GM19324 (cell line): Measurements from ENCODE around the gene LGALS14.
"Not testable (repeated sequence)": the region's sequence is repeated elsewhere in the genome, so short reads cannot be mapped to it uniquely, and the experiment has no call there.

ENCODE experiments used
- ATAC-seq: cut with Tn5 transposase; IDR thresholded peaks from one replicate; pipeline ENCODE4 v1.9.1; 2021; ENCODE audit warnings: mild to moderate bottlenecking, moderate library complexity; ENCODE audit not compliant: unreplicated experiment, low FRiP score

LGALS14 gene

GRCh38 chr19:39704181-39705044, at the start of gene LGALS14:
Gene LGALS14, plus strand, starts transcription at chr19:39704481. Its CDS starts 48 bp downstream, at chr19:39704529.
- ATAC-seq: no peak

DNA sequence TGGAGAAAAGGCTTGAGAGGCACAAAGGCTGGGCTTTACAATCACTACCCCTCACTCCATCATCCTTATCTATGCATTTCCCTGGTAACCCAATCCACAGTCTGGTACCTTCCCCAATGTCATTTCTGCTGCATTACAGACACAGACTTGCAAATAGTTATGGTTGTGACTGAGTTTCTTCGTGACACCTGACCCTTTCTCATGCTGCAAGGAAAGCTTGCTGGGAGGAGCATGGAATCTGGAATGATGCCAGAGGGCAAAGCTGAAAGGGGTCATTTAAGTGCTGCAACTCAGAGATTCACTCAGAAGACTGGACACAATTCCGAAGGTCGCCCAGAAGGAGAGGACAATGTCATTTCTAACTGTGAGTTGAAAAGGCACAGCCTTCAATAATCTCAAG, 48.7 kb upstream of the LGALS14 start, which contains the start of gene LGALS16:
TSS of gene LGALS16 (plus strand) at position 301 of the 400 bp plus-strand sequence. CDS start at position 350, 49 bp downstream.
- ATAC-seq: no peak

DNA sequence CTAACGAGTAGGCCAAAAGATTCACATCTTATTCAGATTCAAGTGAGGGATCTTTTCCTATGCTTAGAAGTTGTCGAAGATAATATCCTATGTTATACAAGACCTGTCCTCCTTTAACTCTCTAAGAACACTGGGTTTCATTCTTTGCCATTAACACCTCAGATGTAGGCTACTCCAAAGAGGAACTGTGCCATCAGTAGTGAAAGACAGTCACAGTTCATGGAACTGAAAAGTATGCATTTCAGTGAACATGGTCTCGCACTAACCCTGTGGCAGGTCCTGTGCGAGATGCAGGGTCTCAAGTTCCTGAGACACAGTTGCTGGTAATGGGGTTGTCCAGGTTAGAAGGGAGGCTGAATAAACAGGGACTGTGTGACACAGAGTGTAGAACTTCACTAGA, 44.5 kb upstream of the LGALS14 start:
- ATAC-seq: no peak

GRCh38 chr19:39660661-39661060, 43.6 kb upstream of the LGALS14 start:
- ATAC-seq: no peak

GRCh38 chr19:39661565-39661964, 42.7 kb upstream of the LGALS14 start:
- no peak for ATAC-seq

DNA sequence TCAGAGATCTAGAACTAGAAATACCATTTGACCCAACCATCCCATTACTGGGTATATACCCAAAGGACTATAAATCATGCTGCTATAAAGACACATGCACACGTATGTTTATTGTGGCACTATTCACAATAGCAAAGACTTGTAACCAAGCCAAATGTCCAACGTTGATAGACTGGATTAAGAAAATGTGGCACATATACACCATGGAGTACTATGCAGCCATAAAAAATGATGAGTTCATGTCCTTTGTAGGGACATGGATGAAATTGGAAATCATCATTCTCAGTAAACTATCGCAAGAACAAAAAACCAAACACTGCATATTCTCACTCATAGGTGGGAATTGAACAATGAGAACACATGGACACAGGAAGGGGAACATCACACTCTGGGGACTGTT, 34.4 kb upstream of the LGALS14 start:
- not testable (repeated sequence) for ATAC-seq

DNA sequence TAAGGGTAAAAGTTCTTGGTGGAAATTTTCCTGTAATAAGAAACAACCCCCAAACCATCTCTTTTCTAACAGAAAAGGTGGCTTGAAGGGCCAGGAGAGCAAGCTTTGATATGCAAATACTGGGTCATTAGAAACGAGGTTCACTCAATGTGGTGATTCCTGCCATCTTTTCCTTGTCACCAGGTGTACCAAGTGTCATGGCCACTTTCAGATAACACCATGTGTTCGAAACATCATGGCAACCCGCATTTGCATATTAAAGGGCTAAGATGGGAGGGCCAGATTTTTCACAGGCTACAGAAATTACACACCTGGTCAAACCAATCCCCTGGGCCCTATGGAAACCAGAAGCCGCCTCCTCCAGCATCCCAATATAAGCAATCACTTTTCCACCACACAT, 33.3 kb upstream of the LGALS14 start:
- ATAC-seq: no peak

GRCh38 chr19:39671739-39672363, 32.4 kb upstream of the LGALS14 start:
- no peak for ATAC-seq

- no peak for ATAC-seq
Measured at GRCh38 chr19:39672473-39672872, 31.8 kb upstream of the LGALS14 start.

- not testable (repeated sequence) for ATAC-seq
Measured at GRCh38 chr19:39673862-39674261, 30.4 kb upstream of the LGALS14 start.

- ATAC-seq: no peak
Measured at GRCh38 chr19:39676004-39676403, 28.3 kb upstream of the LGALS14 start.

DNA sequence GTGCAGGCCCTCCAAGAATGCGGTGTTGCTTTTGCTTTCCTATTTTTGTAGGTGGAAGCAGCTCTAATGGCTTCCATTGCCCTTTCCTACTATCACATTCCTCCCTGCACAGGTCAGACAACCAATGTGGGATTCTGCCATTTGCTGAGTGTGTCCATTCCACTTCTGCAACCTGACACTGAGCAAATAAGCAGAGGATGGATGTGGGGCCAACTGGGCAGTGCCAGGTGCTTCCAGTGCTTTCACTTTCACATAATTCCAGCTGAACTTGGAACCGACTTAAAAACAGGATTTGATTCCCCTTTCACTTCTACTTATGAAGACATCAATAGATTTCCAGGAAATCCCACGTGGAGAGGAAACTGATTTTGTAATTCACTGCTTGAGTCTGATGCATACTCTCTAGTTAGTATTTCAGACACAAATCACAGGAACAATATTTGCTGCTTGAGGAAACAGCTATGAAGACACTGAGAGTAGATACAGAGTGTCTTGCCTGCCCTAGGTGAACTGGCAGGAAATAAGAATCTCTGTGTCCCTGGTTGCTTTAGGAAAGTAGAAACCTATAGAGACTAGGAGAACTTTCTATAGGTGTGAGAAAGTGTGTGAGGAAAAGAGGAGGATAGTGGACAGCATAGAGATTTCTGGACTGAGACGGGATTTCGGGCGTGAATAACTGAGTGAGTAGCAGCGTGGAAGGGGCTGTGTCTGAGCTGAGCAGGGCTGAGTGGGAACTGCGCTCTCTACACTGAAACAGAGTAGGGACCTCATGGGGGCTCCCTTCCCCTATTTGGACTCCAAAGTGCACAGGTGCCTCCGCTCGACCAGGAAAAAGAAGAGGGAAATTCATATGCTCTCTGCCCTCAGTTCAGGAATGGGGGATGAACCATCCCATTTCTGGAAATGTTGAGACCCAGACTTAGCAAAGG, 26.1 kb upstream of the LGALS14 start:
- ATAC-seq: no peak

- peak; percentile 69 for ATAC-seq
Measured at GRCh38 chr19:39679056-39679790, 25.1 kb upstream of the LGALS14 start.

- ATAC-seq: no peak
Measured at GRCh38 chr19:39679791-39680168, 24.5 kb upstream of the LGALS14 start.

DNA sequence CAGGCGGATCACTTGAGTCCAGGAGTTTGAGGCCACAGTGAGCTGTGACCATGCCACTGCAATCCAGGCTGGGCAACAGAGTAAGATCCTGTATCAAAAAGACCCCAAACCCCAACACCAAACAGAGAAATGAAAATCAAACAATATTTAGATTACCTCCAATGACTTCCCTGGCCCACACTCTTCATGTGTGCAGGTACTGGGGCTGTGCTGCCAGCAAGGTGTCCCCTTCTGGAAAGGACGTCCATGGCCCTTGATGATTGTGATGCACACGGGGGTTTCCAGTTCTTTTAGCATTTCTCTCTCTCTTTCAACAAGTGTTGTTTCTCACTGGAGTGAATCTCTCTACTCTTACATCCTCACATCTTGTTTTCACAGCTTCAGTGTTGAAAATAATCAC, 23.7 kb upstream of the LGALS14 start:
- ATAC-seq: no peak

DNA sequence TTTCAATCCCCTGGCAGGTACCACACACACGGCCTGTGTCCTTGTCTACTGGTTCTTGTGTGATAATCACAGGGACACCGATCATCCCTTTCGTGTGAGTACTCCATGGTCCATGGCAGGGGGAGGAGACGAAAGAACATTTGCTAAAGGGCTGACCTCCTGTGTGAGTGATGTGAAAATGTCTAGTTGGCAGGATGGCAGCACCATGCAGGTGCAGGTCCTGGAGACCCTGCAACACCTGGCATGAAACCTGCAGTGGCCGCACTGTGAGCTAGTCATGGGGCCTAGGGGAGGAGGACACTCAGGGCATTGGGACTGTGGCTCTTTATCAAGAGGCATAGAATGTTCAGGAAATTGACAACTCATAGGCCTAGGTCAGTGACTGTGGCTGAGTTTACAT, 22.9 kb upstream of the LGALS14 start:
- no peak for ATAC-seq

DNA sequence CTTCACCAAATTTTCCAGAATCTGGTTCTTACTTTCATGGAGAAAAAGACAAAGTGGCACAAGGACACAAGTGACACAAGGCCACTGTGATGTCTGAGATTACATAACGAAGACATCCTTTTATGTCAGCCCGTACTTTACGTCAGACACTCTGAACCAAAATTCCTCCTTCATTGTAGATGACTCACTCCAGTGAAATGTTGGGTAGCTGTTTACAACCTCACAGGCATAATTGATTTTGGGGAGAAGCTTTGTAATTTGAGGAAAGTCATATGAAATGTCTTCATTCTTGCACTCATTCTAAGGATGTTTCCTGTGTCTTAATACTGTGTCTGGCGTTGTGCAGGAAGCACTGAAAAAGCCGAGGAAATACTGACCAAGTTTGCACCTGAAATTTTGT, 20.0 kb upstream of the LGALS14 start:
- no peak for ATAC-seq

DNA sequence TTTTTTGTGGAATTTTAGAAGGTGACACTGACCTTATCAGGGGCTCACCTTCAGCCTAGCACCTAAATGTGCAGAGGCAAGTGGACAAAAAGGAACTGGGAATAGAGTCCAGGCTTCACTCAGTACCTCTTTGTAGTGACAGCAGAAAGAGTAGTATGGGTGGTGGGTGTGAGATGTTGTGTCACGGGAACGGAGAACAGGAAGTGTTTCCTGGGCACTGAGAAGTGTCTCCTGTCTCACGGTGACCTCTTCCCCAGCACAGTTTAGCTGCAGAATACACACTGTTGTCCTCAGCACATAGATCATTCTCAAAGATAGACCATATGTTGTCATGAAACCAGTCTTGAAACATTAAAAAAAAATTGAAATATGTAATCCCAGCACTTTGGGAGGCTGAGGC, 17.5 kb upstream of the LGALS14 start:
- ATAC-seq: no peak

DNA sequence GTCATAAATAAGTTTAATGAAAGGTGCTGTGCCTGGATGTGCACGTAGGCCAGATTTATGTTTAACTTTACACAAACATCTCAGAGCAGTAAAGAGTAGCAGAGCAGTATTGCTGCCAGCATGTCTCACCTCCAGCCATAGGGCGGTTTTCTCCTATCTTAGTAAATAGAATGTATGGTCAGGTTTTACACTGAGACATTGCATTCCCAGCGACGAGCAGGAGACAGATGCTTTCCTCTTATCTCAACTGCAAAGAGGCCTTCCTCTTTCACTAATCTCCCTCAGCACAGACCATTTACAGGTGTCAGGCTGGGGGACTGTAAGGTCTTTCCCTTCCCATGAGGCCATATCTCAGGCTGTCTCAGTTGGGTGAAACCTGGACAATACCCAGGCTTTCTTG, 15.6 kb upstream of the LGALS14 start:
- ATAC-seq: not testable (repeated sequence)

DNA sequence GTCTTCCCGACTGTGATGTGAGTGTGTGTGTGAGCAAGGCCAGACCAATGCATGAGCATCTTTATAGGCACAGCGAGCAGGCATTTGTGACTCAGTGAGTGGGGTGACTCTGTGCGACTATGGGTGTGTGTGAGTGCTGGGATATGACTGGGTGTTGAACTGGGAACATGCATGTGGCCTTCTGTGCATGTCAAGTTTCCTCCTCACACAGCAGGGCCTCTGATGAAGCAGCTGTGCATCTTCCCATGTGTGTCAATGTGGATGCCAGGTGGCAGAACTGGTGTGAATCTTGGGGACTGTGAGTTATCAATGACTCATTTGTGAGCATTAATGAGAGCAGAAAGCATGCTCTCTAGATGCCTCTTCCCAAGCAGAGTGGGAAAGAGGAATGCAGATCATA, 12.1 kb upstream of the LGALS14 start:
- no peak for ATAC-seq
